ENCODE results near the gene ABHD14A.

DNA sequence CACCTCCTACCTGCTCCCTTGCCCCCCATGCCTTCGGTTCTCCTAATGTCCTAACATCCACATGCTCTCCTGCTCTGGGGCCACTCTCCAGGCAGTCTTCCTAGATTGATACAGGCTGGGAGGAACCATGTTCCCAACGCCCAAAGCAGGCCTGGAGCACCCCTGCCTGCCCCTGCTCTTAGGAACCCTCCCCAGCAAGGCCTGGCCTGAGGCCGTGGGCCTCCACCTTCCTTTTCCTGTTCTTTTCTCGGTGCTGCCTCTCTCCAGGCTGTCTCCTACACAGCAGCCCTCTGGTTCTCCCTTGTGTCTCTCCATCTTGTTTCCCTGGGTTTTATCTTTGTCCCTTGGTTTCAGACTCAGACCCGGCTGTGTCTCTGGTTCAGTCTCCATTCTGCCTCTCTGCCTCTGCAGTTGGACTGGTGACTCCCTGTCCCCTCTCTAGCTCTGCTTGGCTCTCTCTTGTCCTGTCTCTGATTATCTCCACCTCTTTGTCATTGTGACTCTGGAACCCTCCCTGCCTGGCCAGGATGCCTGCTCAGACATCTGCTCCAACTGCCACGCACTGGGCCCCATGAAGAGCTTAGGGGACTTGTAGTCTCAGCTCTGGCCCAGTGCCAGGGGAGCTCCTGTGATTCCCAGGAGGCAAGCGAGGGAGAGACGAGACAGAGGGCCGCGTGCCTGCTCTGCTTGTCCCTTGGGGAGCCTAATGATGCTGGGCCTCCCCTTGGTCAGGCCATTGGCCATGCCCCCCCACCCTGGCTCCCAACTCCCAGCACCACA is 46.8 kb downstream of the ABHD14A start:
- TF ChIP-seq POLR2A (IDR thresholded peaks at IDR 0.05) = no peak
- TF ChIP-seq, protein P1, sequence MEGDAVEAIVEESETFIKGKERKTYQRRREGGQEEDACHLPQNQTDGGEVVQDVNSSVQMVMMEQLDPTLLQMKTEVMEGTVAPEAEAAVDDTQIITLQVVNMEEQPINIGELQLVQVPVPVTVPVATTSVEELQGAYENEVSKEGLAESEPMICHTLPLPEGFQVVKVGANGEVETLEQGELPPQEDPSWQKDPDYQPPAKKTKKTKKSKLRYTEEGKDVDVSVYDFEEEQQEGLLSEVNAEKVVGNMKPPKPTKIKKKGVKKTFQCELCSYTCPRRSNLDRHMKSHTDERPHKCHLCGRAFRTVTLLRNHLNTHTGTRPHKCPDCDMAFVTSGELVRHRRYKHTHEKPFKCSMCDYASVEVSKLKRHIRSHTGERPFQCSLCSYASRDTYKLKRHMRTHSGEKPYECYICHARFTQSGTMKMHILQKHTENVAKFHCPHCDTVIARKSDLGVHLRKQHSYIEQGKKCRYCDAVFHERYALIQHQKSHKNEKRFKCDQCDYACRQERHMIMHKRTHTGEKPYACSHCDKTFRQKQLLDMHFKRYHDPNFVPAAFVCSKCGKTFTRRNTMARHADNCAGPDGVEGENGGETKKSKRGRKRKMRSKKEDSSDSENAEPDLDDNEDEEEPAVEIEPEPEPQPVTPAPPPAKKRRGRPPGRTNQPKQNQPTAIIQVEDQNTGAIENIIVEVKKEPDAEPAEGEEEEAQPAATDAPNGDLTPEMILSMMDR (IDR thresholded peaks at IDR 0.05) = no peak
